Neural cell (in vitro differentiated cells): ENCODE results near the gene WDR33. TPM values are rescaled to one million over a fixed set of nuclear protein-coding genes. Genes with fewer than 3 reads are reported as not detected.

ENCODE experiments used
- H2AFZ ChIP-seq: fragments of 200-600, 300-800 bp; sonication (generic), shearing (Covaris generic); 2 replicates; pipeline ENCODE4 v1.6.0; 2014; ENCODE audit warnings: low read depth, mild to moderate bottlenecking, antibody characterized with exemption, low read length, moderate library complexity
- H3F3A ChIP-seq: fragments of 200-600 bp; shearing (Covaris generic); 2 replicates; pipeline ENCODE4 v1.6.1; 2016; ENCODE audit warnings: mild to moderate bottlenecking, moderate library complexity, mixed read lengths, antibody characterized with exemption, low read length; ENCODE audit not compliant: insufficient read depth, poor library complexity, severe bottlenecking
- H3K27ac ChIP-seq: fragments of 200-600, 300-800 bp; sonication (generic), shearing (Covaris generic); 2 replicates; pipeline ENCODE4 v1.5.1; 2014; ENCODE audit warnings: mild to moderate bottlenecking, low read length, moderate library complexity
- H3K27me3 ChIP-seq: fragments of 300-800, 200-600 bp; sonication (generic), shearing (Covaris generic); 2 replicates; pipeline ENCODE4 v1.6.0; 2014; ENCODE audit warnings: mild to moderate bottlenecking, low read depth, low read length, moderate library complexity; ENCODE audit not compliant: insufficient read depth
- H3K36me3 ChIP-seq: fragments of 300-800, 200-600 bp; sonication (generic), shearing (Covaris generic); 2 replicates; pipeline ENCODE4 v1.5.1; 2014; ENCODE audit warnings: mild to moderate bottlenecking, antibody characterized with exemption, low read length, moderate library complexity; ENCODE audit not compliant: insufficient read depth
- H3K4me2 ChIP-seq: fragments of 300-800, 200-600 bp; sonication (generic), shearing (Covaris generic); 2 replicates; pipeline ENCODE4 v1.6.0; 2014; ENCODE audit warnings: mild to moderate bottlenecking, low read length
- H3K4me3 ChIP-seq: fragments of 300-800, 200-600 bp; sonication (generic), shearing (Covaris generic); 2 replicates; pipeline ENCODE4 v1.5.1; 2014; ENCODE audit warnings: mild to moderate bottlenecking, low read length, moderate library complexity
- H3K79me2 ChIP-seq: fragments of 200-600 bp; shearing (Covaris generic); replicated peaks from 2 replicates; pipeline ENCODE4 v1.6.0; 2014; ENCODE audit warnings: mild to moderate bottlenecking, low read length, moderate library complexity; ENCODE audit not compliant: insufficient read depth
- H3K9ac ChIP-seq: fragments of 300-800, 200-600 bp; sonication (generic), shearing (Covaris generic); 2 replicates; pipeline ENCODE4 v1.6.1; 2016; ENCODE audit warnings: mild to moderate bottlenecking, low read length, mixed read lengths
- H3K9me2 ChIP-seq: fragments of 200-600 bp; shearing (Covaris generic); 2 replicates; pipeline ENCODE4 v1.6.1; 2016; ENCODE audit warnings: mild to moderate bottlenecking, low read length, mixed read lengths; ENCODE audit not compliant: insufficient read depth
- H3K9me3 ChIP-seq: fragments of 200-600, 300-800 bp; sonication (generic), shearing (Covaris generic); 2 replicates; pipeline ENCODE4 v1.6.1; 2016; ENCODE audit warnings: mild to moderate bottlenecking, mixed run types, low read length, moderate library complexity, mixed read lengths
- H4K20me1 ChIP-seq: fragments of 200-600 bp; shearing (Covaris generic); 2 replicates; pipeline ENCODE4 v1.6.1; 2016; ENCODE audit warnings: mild to moderate bottlenecking, mixed run types; ENCODE audit not compliant: insufficient read depth
- CTCF ChIP-seq: fragments of 450-650 bp; IDR thresholded peaks from 2 replicates; pipeline ENCODE4 v1.5.1; 2014; ENCODE audit warnings: antibody characterized with exemption, mild to moderate bottlenecking, moderate library complexity; ENCODE audit not compliant: poor library complexity, severe bottlenecking
- EP300 ChIP-seq: fragments of 450-650 bp; conservative IDR thresholded peaks from 2 replicates; pipeline ENCODE4 v1.6.1; 2014; ENCODE audit warnings: antibody characterized with exemption, mild to moderate bottlenecking, moderate library complexity; ENCODE audit not compliant: poor library complexity, severe bottlenecking
- EZH2 ChIP-seq: fragments of 200-600, 300-800 bp; shearing (Covaris generic), sonication (generic); IDR thresholded peaks from 2 replicates; pipeline ENCODE4 v1.6.1; 2014; ENCODE audit warnings: antibody characterized with exemption, low read length, borderline replicate concordance, mild to moderate bottlenecking; ENCODE audit not compliant: insufficient read depth, poor library complexity, severe bottlenecking
- MXI1 ChIP-seq: fragments of 450-650 bp; conservative IDR thresholded peaks from 2 replicates; pipeline ENCODE4 v1.6.1; 2014; ENCODE audit warnings: antibody characterized with exemption, mild to moderate bottlenecking; ENCODE audit not compliant: poor library complexity, severe bottlenecking
- POLR2AphosphoS5 ChIP-seq: IDR thresholded peaks from 2 replicates; pipeline ENCODE4 v1.6.1; 2012
- RAD21 ChIP-seq: fragments of 450-650 bp; conservative IDR thresholded peaks from 2 replicates; pipeline ENCODE4 v1.6.1; 2014; ENCODE audit warnings: antibody characterized with exemption, mild to moderate bottlenecking, moderate library complexity
- REST ChIP-seq: IDR thresholded peaks from 2 replicates; pipeline ENCODE4 v1.6.1; 2012; ENCODE audit warnings: borderline replicate concordance
- SMC3 ChIP-seq: fragments of 450-650 bp; conservative IDR thresholded peaks from 2 replicates; pipeline ENCODE4 v1.6.1; 2014; ENCODE audit warnings: antibody characterized with exemption, mild to moderate bottlenecking, moderate library complexity; ENCODE audit not compliant: poor library complexity
- TAF1 ChIP-seq: IDR thresholded peaks from 2 replicates; pipeline ENCODE4 v1.6.1; 2012; ENCODE audit warnings: low read depth
- polyA plus RNA-seq: library from polyadenylated mRNA; depleted of rRNA; stranded (reverse); fragments of >200 nt; gene quantifications from 2 replicates; pipeline ENCODE4 v1.2.3, GENCODE V29; 2014

Gene WDR33
- polyA plus RNA-seq, 1 donor from 2014 or later: 58.7 TPM

- Histone ChIP-seq H3K27ac (no peak overlapping the region), H4K20me1 (no peaks in the 10 kb centered on the region), H3K4me2 (no peak overlapping the region), H3K27me3 (peaks cover 3% of the 10 kb centered on the region), H3K9me2 (no peaks in the 10 kb centered on the region), H3K9ac (no peak overlapping the region), H3K9me3 (no peaks in the 10 kb centered on the region), H3K4me3 (no peak overlapping the region), H3F3A (no peaks in the 10 kb centered on the region), H2AFZ (no peak overlapping the region), H3K36me3 (no peaks in the 10 kb centered on the region), H3K79me2 (no peaks in the 10 kb centered on the region)
- TF ChIP-seq SMC3 (no peak), CTCF (no peak), MXI1 (no peak)
Observed at GRCh38 chr2:127658146-127658545, 152.8 kb downstream of the WDR33 start.

- Histone ChIP-seq H3F3A (no peaks in the 10 kb centered on the region), H3K27ac (no peak overlapping the region), H3K4me2 (no peak overlapping the region), H3K9me2 (no peaks in the 10 kb centered on the region), H3K4me3 (no peak overlapping the region), H3K9ac (no peak overlapping the region), H2AFZ (no peak overlapping the region), H3K36me3 (no peaks in the 10 kb centered on the region), H3K79me2 (no peaks in the 10 kb centered on the region), H4K20me1 (no peaks in the 10 kb centered on the region), H3K27me3 (no peaks in the 10 kb centered on the region), H3K9me3 (no peaks in the 10 kb centered on the region)
- TF ChIP-seq MXI1 (no peak), REST (no peak), SMC3 (no peak), POLR2AphosphoS5 (no peak), EZH2 (no peak), TAF1 (no peak)
Observed at GRCh38 chr2:127657232-127657595, 153.8 kb downstream of the WDR33 start.

- Histone ChIP-seq H3K27me3 (no peaks in the 10 kb centered on the region), H3K9ac (no peak overlapping the region), H3K4me2 (no peak overlapping the region), H3K9me2 (no peaks in the 10 kb centered on the region), H3K36me3 (no peaks in the 10 kb centered on the region), H3K4me3 (no peak overlapping the region), H2AFZ (no peak overlapping the region), H4K20me1 (no peaks in the 10 kb centered on the region), H3F3A (no peaks in the 10 kb centered on the region), H3K9me3 (no peaks in the 10 kb centered on the region), H3K79me2 (no peaks in the 10 kb centered on the region), H3K27ac (no peak overlapping the region)
- TF ChIP-seq TAF1 (no peak), RAD21 (no peak), MXI1 (no peak), EP300 (no peak), REST (no peak), SMC3 (no peak), POLR2AphosphoS5 (no peak), EZH2 (no peak), CTCF (no peak)
Observed at GRCh38 chr2:127656569-127657231, 154.3 kb downstream of the WDR33 start.
